Transverse colon (tissue), 3 donors: Measurements from ENCODE around the gene MPO.

Experiments
- CTCF ChIP-seq, 5 experiments: fragments of 200-600 bp in 3 of 5; fragments of 450-650 bp in 2 of 5; sonication (generic) in 3 of 5; IDR thresholded peaks; 1 replicate in 2 of 5; 2 replicates in 3 of 5; pipeline ENCODE4 v1.5.1; 2016 to 2017; ENCODE audit warnings: antibody characterized with exemption in 5 of 5, inconsistent platforms in 3 of 5, mild to moderate bottlenecking in 2 of 5, moderate library complexity in 1 of 5
- POLR2A ChIP-seq: fragments of 450-650 bp; IDR thresholded peaks from one replicate; pipeline ENCODE4 v1.6.1; 2016; ENCODE audit warnings: antibody characterized with exemption, mild to moderate bottlenecking, moderate library complexity

GRCh38 chr17:58234512-58234911, 46.2 kb downstream of the MPO start:
- no peak for TF ChIP-seq CTCF (IDR thresholded peaks at IDR 0.05)
- no peak for TF ChIP-seq POLR2A
